HFFc6 (cell line): ENCODE data around the gene TFRC. TPM values are rescaled to one million over a fixed set of nuclear protein-coding genes. Genes with fewer than 3 reads are reported as not detected.

Experiments
- DNase-seq: peaks from one replicate; pipeline ENCODE4 v3.0.0-alpha.2; 2018
- H3K27ac Mint-ChIP-seq: 2 replicates; pipeline ENCODE4 v1.8.0; 2020; ENCODE audit warnings: mild to moderate bottlenecking, mixed read lengths
- H3K27me3 Mint-ChIP-seq: 2 replicates; pipeline ENCODE4 v1.8.0; 2021; ENCODE audit warnings: mild to moderate bottlenecking, moderate library complexity, mixed read lengths; ENCODE audit not compliant: insufficient read depth
- H3K36me3 Mint-ChIP-seq: 2 replicates; pipeline ENCODE4 v1.8.0; 2021; ENCODE audit warnings: low read depth, mixed read lengths
- H3K4me1 Mint-ChIP-seq: 2 replicates; pipeline ENCODE4 v1.8.0; 2020; ENCODE audit warnings: low read depth, mixed read lengths
- H3K4me3 Mint-ChIP-seq: 2 replicates; pipeline ENCODE4 v1.8.0; 2020; ENCODE audit warnings: mild to moderate bottlenecking, moderate library complexity, mixed read lengths
- H3K9me3 Mint-ChIP-seq: 2 replicates; pipeline ENCODE4 v1.8.0; 2020; ENCODE audit warnings: mild to moderate bottlenecking, mixed read lengths
- total RNA-seq, 6 experiments: library from RNA; stranded (reverse); fragmentation: NEBNext Ultra II Directional; extraction: Animal tissue kit (Norgen Biotek cat#: 25700); gene quantifications; 2 replicates in 1 of 6; 3 replicates in 5 of 6; pipeline ENCODE4 v1.2.3, GENCODE V29; 2021
- TF ChIP-seq, protein P1 (sequence below): fragments of 200-600 bp; sonication (generic); IDR thresholded peaks from 2 replicates; pipeline ENCODE4 v1.5.0; 2021; ENCODE audit warnings: antibody characterized with exemption, mild to moderate bottlenecking

The TFRC gene
- total RNA-seq, 6 experiments from 2014 or later: 119 to 144 (median 132) TPM

DNA sequence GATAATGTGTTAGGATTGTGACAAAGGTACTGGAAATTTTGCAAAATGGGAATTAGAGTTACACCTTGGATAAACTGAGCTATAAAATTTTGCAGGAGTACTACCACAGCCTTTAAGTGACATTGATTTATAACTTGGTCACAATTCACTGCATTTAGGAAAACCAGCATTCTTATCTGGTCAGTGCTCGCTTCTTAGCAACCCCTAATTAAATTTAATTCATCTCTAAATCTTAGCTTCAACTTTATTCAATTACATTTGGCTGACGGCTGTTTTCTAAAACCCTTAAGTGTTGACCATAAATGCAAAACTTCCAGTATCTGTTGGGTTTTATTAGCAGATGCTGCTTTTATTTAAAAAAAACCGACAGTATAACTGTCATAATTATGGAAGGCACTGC lies 31.3 kb downstream of the TFRC start:
- TF ChIP-seq, protein P1, sequence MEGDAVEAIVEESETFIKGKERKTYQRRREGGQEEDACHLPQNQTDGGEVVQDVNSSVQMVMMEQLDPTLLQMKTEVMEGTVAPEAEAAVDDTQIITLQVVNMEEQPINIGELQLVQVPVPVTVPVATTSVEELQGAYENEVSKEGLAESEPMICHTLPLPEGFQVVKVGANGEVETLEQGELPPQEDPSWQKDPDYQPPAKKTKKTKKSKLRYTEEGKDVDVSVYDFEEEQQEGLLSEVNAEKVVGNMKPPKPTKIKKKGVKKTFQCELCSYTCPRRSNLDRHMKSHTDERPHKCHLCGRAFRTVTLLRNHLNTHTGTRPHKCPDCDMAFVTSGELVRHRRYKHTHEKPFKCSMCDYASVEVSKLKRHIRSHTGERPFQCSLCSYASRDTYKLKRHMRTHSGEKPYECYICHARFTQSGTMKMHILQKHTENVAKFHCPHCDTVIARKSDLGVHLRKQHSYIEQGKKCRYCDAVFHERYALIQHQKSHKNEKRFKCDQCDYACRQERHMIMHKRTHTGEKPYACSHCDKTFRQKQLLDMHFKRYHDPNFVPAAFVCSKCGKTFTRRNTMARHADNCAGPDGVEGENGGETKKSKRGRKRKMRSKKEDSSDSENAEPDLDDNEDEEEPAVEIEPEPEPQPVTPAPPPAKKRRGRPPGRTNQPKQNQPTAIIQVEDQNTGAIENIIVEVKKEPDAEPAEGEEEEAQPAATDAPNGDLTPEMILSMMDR: no peak
- H3K27ac Mint-ChIP-seq: no peak overlapping the region
- H3K4me1 Mint-ChIP-seq: no peaks in the 10 kb centered on the region
- no peaks in the 10 kb centered on the region for H3K27me3 Mint-ChIP-seq
- peaks cover 21% of the 10 kb centered on the region for H3K36me3 Mint-ChIP-seq
- no peaks in the 10 kb centered on the region for H3K9me3 Mint-ChIP-seq
- no peak overlapping the region for H3K4me3 Mint-ChIP-seq
- no peak for DNase-seq

DNA sequence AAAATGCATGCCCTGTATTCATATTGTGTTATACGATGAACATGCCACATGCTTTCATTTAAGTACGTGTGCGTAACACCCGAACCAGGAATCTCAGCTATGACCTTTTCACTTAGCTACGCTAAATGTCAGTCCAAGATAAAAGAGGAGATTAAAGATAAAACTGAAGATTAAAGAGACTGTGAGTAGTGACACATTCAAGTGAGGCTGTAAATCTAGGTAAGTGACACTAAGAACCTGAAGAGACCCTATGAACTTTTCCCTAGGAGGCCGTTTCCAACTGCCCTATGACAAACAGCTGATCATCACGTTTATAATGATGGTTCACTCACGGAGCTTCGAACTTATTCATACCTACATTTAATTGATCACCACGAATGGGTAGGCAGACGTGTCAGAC lies 32.2 kb downstream of the TFRC start:
- H3K4me1 Mint-ChIP-seq: no peaks in the 10 kb centered on the region
- H3K27ac Mint-ChIP-seq: no peak overlapping the region
- H3K4me3 Mint-ChIP-seq: no peak overlapping the region
- peaks cover 15% of the 10 kb centered on the region for H3K36me3 Mint-ChIP-seq
- H3K9me3 Mint-ChIP-seq: no peaks in the 10 kb centered on the region
- DNase-seq: no peak
- TF ChIP-seq, protein P1: no peak
- no peaks in the 10 kb centered on the region for H3K27me3 Mint-ChIP-seq

DNA sequence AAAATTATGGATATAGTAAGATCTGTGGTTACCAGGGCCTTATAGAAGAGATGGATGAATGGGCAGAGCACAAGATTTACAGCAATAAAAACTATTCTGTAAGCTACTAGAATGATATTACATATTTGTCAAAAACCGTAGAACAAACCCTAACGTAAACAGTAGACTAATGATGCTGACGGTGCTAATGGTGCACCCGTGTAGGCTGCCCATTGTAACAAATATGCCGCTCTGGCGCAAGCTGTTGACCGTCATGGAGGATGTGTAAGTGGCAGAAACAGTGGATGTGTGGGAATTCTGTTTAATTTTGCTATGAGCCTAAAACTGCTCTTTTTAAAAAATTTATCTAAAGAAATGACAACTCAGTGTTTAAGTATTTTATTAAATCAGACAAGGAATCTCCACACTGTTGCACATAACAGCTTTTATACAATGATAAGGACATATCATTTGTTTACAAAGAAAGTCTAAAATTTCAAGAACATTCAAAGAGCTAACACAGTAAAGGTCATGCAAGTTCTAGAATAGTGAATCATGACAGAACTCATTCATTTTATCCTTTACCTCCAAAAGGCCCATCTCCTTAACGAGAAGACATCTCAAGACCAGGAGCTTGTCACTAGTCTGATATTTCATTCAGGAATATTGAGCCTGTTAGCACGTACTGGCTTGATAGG lies 32.8 kb downstream of the TFRC start:
- H3K36me3 Mint-ChIP-seq: peaks cover 12% of the 10 kb centered on the region
- no peak overlapping the region for H3K27ac Mint-ChIP-seq
- H3K4me1 Mint-ChIP-seq: no peaks in the 10 kb centered on the region
- DNase-seq: no peak
- no peak overlapping the region for H3K4me3 Mint-ChIP-seq
- no peaks in the 10 kb centered on the region for H3K9me3 Mint-ChIP-seq
- H3K27me3 Mint-ChIP-seq: no peaks in the 10 kb centered on the region
- TF ChIP-seq, protein P1: no peak

DNA sequence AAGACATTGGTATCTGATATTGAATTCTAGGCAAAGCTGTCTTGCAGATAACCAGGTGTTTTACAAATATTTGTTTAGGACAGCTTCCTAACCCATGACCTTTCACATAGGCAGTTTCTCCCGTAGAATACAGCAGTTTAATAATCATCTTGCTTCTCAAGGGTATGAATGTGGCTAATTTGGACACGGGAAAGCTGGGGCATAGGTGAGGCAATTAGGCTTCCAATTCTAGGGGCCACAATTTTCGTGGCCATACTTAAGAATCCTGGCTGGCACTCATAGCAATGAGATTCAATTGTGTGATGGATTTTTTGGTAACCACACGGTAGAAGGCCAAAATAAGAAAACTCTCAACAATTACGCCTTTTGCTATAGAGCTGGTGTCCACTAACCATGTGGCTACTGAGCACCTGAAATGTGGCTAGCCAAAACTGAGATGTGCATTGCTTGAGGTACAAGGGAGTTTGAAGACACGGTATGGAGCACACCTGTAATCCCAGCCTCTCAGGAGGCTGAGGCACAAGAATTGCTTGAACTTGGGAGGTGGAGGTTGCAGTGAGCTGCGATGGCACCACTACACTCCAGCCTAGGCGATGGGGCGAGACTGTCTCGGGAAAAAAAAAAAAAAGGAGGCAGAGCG lies 34.4 kb downstream of the TFRC start:
- Mint-ChIP-seq H3K4me3 (no peak overlapping the region), H3K36me3 (peaks cover 12% of the 10 kb centered on the region), H3K4me1 (no peaks in the 10 kb centered on the region), H3K9me3 (no peaks in the 10 kb centered on the region), H3K27me3 (no peaks in the 10 kb centered on the region), H3K27ac (no peak overlapping the region)
- TF ChIP-seq, protein P1: no peak
- DNase-seq: no peak

DNA sequence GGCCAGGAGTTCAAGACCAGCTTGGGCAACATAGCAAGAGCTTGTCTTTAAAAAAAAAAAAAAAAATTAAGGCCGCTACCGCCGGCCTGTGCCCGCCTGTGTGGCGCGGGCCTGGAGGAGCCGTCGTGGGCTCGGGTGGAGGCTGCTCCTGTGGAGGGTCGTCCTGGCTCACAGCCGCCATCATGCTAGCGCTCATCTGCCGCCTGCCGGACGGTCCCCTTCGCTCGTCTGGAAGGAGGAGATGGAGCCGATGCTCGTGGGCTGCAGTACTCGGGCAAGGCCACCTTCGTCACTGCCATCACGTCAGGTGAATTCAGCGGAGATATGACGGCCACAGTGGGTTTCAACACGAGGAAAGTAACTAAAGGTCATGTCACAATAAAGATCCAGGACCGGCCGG lies 37.4 kb downstream of the TFRC start:
- Mint-ChIP-seq H3K27ac (no peak overlapping the region), H3K36me3 (peaks cover 2% of the 10 kb centered on the region; the same call in 1 of the 2 replicates), H3K27me3 (no peaks in the 10 kb centered on the region), H3K4me3 (no peak overlapping the region), H3K9me3 (no peaks in the 10 kb centered on the region), H3K4me1 (no peaks in the 10 kb centered on the region)
- no peak for DNase-seq
- TF ChIP-seq, protein P1: no peak
